ENCODE measurements around the gene PET117. TPM values are rescaled to one million over a fixed set of nuclear protein-coding genes. Genes with fewer than 3 reads are reported as not detected.
"Not testable (repeated sequence)": the region's sequence is repeated elsewhere in the genome, so short reads cannot be mapped to it uniquely, and the experiment has no call there.

Gene PET117, protein sequence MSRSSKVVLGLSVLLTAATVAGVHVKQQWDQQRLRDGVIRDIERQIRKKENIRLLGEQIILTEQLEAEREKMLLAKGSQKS
- total RNA-seq: 10 to 100 TPM in 1 of 2 donors, 1 to 10 TPM in 1; 9.1 to 13.2 TPM

DNA sequence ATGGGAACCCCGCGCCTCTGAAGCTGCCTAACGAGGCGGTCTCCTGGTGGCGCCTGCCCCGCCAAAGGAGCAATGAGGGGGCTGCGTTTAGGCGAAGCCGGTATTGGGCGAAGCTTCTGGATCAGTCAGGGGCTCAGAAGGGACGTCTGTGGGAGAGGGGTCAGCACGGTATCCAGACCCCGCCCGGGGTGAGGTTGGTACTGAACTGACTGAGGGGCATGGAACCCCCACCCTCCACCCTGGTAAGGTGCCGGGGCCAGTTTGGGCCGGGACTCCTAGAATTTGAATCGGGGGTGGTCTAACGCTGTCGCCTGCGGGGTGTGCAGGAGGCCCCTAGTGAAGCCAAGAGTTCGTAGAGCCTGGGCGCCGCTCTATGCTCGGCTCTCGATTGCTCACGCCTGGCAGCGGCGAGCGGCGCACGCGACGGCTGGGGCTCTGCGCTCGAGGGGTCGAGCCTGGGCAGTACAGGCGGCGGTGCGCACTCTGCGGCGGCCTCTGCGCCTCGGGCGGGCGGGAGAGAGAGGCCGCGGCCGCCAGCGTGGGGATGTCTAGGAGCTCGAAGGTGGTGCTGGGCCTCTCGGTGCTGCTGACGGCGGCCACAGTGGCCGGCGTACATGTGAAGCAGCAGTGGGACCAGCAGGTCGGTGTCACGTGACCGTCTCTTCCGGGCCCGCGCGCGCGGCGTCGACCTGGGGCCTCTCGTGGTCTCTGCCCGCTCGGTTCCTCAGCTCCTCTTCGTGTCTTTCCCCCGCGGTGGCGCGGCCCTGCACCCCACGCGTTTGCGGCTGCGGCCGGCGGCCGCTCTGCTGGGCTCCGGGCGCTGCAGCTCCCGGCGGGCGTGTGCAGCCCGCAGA, at the start of gene PET117, which contains the start of gene KAT14:
TSS of gene PET117 (plus strand) at position 452 of the 854 bp plus-strand sequence. CDS start at position 545, 93 bp downstream.
TSS of gene KAT14 (plus strand) at position 452 of the 854 bp plus-strand sequence. CDS start 4,798 bp downstream, outside the sequence.
- TF ChIP-seq, protein P1, sequence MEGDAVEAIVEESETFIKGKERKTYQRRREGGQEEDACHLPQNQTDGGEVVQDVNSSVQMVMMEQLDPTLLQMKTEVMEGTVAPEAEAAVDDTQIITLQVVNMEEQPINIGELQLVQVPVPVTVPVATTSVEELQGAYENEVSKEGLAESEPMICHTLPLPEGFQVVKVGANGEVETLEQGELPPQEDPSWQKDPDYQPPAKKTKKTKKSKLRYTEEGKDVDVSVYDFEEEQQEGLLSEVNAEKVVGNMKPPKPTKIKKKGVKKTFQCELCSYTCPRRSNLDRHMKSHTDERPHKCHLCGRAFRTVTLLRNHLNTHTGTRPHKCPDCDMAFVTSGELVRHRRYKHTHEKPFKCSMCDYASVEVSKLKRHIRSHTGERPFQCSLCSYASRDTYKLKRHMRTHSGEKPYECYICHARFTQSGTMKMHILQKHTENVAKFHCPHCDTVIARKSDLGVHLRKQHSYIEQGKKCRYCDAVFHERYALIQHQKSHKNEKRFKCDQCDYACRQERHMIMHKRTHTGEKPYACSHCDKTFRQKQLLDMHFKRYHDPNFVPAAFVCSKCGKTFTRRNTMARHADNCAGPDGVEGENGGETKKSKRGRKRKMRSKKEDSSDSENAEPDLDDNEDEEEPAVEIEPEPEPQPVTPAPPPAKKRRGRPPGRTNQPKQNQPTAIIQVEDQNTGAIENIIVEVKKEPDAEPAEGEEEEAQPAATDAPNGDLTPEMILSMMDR (IDR thresholded peaks at IDR 0.05): peak in 3 of 7 experiments; percentile 2 to 18 (median 12)
- peak; percentile 50 to 72 (median 70) for TF ChIP-seq POLR2A (IDR thresholded peaks at IDR 0.05)
- ATAC-seq: peak; percentile 97

DNA sequence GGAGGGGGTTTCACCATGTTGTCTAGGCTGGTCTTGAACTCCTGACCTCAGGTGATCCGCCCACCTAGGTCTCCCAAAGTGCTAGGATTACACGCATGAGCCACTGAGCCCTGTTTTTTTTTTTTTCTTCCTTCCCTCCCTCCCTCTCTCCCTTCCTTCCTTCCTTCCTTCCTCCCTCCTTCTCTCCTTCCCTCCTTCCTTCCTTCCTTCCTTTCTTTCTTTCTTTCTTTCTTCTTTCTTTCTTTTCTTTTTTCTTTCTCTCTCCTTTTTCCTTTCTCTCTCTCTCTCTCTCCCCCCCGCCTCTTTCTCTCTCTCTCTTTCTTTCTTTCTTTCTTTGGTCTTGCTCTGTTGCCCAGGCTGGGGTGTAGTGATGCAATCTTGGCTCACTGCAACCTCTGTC, 49.4 kb upstream of the PET117 start:
- H3K4me3 ChIP-seq; DNase-seq; ATAC-seq; H3K4me1 ChIP-seq; H3K27ac ChIP-seq; H3K9me3 ChIP-seq; H3K36me3 ChIP-seq (replicated peaks in 1 of 2; ENCODE audit: insufficient read depth in 1 of 2, low read depth in 2 of 2); intact Hi-C loops (cut with DNase I); H3K27me3 ChIP-seq: not testable (repeated sequence)
- WGBS, 2 donors: 66 to 73% methylated on average over 3 of the region's 3 CpGs

More for the DNA sequence above, at the start of gene PET117, which contains the start of gene KAT14:
- DNase-seq: peak; percentile 87 to 90 (median 88)
- intact Hi-C loops (cut with DNase I): loop anchor here (10.0 kb wide), 1 partner anchor 83 kb away; the partner anchor contains the start of gene OVOL2
- H3K4me3 ChIP-seq: peak within 1 kb of the TSS; percentile 53 to 96
- H3K27ac ChIP-seq: peak within 1 kb of the TSS; percentile 76 to 94 (median 85)
- peaks cover 28% of the 10 kb centered on the region for H3K4me1 ChIP-seq
- H3K36me3 ChIP-seq (replicated peaks in 1 of 2; ENCODE audit: insufficient read depth in 1 of 2, low read depth in 2 of 2): peaks cover 0 to 3% of the 10 kb centered on the region in 2 donors
- no peaks in the 10 kb centered on the region for H3K9me3 ChIP-seq
- no peaks in the 10 kb centered on the region for H3K27me3 ChIP-seq
- 0% methylated on average over 6 to 76 of the region's 87 CpGs for WGBS, 2 donors

DNA sequence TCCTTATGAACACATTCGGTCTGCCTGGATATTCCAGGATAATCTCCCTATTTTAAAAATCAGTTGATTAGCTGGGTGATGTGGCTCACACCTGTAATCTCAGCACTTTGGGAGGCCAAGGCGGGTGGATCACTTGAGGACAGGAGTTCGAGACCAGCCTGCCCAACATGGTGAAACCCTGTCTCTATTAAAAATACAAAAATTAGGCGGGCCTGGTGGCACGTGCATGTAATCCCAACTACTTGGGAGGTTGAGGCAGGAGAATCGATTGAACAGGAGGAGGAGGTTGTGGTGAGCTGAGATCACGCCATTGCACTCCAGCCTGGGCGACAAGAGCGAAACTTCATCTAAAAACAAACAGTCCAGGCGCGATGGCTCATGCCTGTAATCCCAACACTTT, 48.8 kb upstream of the PET117 start:
- H3K4me3 ChIP-seq; ATAC-seq; H3K27me3 ChIP-seq; H3K9me3 ChIP-seq; H3K4me1 ChIP-seq; DNase-seq; H3K27ac ChIP-seq; intact Hi-C loops (cut with DNase I); H3K36me3 ChIP-seq (replicated peaks in 1 of 2; ENCODE audit: insufficient read depth in 1 of 2, low read depth in 2 of 2): not testable (repeated sequence)
- 83 to 92% methylated on average over 11 of the region's 11 CpGs for WGBS, 2 donors

DNA sequence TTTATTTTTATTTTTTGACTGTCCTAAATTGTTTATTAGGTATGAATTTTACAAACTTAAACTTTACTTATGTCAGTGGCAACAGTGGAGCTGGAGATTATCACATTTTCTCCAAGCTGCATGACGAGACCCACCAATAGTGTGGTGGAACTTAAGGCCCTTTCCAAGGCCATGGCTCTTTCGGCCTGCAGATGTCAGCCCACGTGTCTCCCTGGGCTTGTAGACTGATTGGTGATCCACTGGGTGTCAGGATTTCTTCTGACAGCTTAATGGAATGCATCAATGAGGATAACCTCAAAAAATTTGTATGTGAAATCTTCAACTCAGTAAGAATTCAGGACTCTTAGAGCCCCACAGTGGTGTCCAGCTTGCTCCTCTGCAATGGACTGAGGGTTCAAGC, 47.6 kb upstream of the PET117 start:
- TF ChIP-seq, protein P1 (IDR thresholded peaks at IDR 0.05): no peak
- TF ChIP-seq POLR2A (IDR thresholded peaks at IDR 0.05): no peak
- H3K36me3 ChIP-seq (replicated peaks in 1 of 2; ENCODE audit: insufficient read depth in 1 of 2, low read depth in 2 of 2): no peaks in the 10 kb centered on the region
- H3K9me3 ChIP-seq: no peaks in the 10 kb centered on the region
- no peak for DNase-seq
- no peak overlapping the region for H3K4me3 ChIP-seq
- no peak overlapping the region for H3K27ac ChIP-seq
- no peak for ATAC-seq
- intact Hi-C loops (cut with DNase I): no loop called here
- no peaks in the 10 kb centered on the region for H3K27me3 ChIP-seq
- no peaks in the 10 kb centered on the region for H3K4me1 ChIP-seq
- 50 to 54% methylated on average over 3 of the region's 3 CpGs for WGBS, 2 donors

DNA sequence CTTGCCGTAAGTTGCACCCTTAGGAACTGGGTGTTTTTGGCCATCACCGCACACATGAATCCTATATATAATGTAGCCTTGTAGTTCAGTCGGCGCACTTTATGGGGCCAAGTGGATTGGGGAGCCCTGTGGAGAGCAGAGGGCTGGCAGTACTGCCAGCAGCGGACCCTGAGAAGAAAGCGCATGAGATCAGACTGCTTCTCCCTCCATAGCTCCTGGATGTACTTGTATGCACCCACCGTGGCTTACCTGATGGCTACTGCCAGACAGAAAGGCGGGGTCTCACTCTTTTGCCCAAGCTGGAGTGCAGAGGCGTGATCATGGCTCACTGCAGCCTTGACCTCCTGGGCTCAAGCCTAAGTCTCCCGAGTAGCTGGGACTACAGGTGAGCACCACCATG, 47.2 kb upstream of the PET117 start:
- no peak overlapping the region for H3K27ac ChIP-seq
- DNase-seq (no peak), ATAC-seq (no peak)
- intact Hi-C loops (cut with DNase I): no loop called here
- no peak overlapping the region for H3K4me3 ChIP-seq
- TF ChIP-seq, protein P1 (IDR thresholded peaks at IDR 0.05): no peak
- no peak for TF ChIP-seq POLR2A (IDR thresholded peaks at IDR 0.05)
- H3K4me1 ChIP-seq: no peaks in the 10 kb centered on the region
- 88 to 89% methylated on average over 5 to 10 of the region's 10 CpGs for WGBS, 2 donors
- no peaks in the 10 kb centered on the region for H3K27me3 ChIP-seq
- no peaks in the 10 kb centered on the region for H3K9me3 ChIP-seq
- no peaks in the 10 kb centered on the region for H3K36me3 ChIP-seq (replicated peaks in 1 of 2; ENCODE audit: insufficient read depth in 1 of 2, low read depth in 2 of 2)
